ENCODE measurements around the gene PNO1. TPM values are rescaled to one million over a fixed set of nuclear protein-coding genes. Genes with fewer than 3 reads are reported as not detected.

Gene PNO1
- total and polyA plus RNA-seq, 2 experiments from 2014 or later: 14.5 to 23.3 TPM

GRCh38 chr2:68206793-68207192 is 49.1 kb downstream of the PNO1 start:
- peaks cover 4% of the 10 kb centered on the region; the same call in 1 of the 2 replicates for H4K20me1 ChIP-seq (ENCODE audit: insufficient read depth)

GRCh38 chr2:68214381-68214780 is 56.7 kb downstream of the PNO1 start:
- in situ Hi-C loops (cut with MboI): no loop called here
- 91 to 93% methylated on average over 5 of the region's 5 CpGs for WGBS, 2 experiments (ENCODE audit: low coverage in 1 of 2, low lambda C conversion rate in 2 of 2, missing lambda C conversion rate in 2 of 2)
- Histone ChIP-seq H3K27me3 (replicated peaks; ENCODE audit: insufficient read depth) (no peaks in the 10 kb centered on the region), H3K9ac (no peak overlapping the region), H3F3A (ENCODE audit: insufficient read depth) (no peaks in the 10 kb centered on the region), H3K4me1 (ENCODE audit: insufficient read depth) (peaks cover 18% of the 10 kb centered on the region), H4K20me1 (ENCODE audit: insufficient read depth) (peaks cover 14% of the 10 kb centered on the region), H3K4me3 (no peak overlapping the region), H3K9me3 (ENCODE audit: low read depth) (no peaks in the 10 kb centered on the region), H3K4me2 (ENCODE audit: unreplicated experiment) (no peak overlapping the region), H2AFZ (no peak overlapping the region), H3K79me2 (ENCODE audit: insufficient read depth) (peaks cover 100% of the 10 kb centered on the region), H3K36me3 (ENCODE audit: low read depth) (no peaks in the 10 kb centered on the region; the same call in 1 of the 2 replicates), H3K27ac (no peak overlapping the region), H3K9me2 (ENCODE audit: insufficient read depth) (no peaks in the 10 kb centered on the region)
- no peak for TF ChIP-seq EZH2 (IDR thresholded peaks at IDR 0.05; ENCODE audit: insufficient read depth, poor library complexity, severe bottlenecking)
- TF ChIP-seq EZH2phosphoT487 (IDR thresholded peaks at IDR 0.05; ENCODE audit: insufficient read depth, low read depth): no peak
- no peak for DNase-seq

More at GRCh38 chr2:68206793-68207192, 49.1 kb downstream of the PNO1 start:
- no peak for DNase-seq
- Histone ChIP-seq H3K27me3 (replicated peaks; ENCODE audit: insufficient read depth) (no peaks in the 10 kb centered on the region), H3K36me3 (ENCODE audit: low read depth) (no peaks in the 10 kb centered on the region; the same call in 1 of the 2 replicates), H3K4me3 (no peak overlapping the region), H3K9ac (no peak overlapping the region), H3K9me2 (ENCODE audit: insufficient read depth) (no peaks in the 10 kb centered on the region), H3K4me1 (ENCODE audit: insufficient read depth) (no peaks in the 10 kb centered on the region), H3F3A (ENCODE audit: insufficient read depth) (peaks cover 4% of the 10 kb centered on the region; the same call in 1 of the 2 replicates), H2AFZ (no peak overlapping the region), H3K9me3 (ENCODE audit: low read depth) (no peaks in the 10 kb centered on the region), H3K79me2 (ENCODE audit: insufficient read depth) (peaks cover 98% of the 10 kb centered on the region), H3K27ac (no peak overlapping the region), H3K4me2 (ENCODE audit: unreplicated experiment) (no peak overlapping the region)
- no peak for TF ChIP-seq EZH2phosphoT487 (IDR thresholded peaks at IDR 0.05; ENCODE audit: insufficient read depth, low read depth)
- TF ChIP-seq EZH2 (IDR thresholded peaks at IDR 0.05; ENCODE audit: insufficient read depth, poor library complexity, severe bottlenecking): no peak
- in situ Hi-C loops (cut with MboI): no loop called here

GRCh38 chr2:68216454-68217310 is 59.0 kb downstream of the PNO1 start:
- Histone ChIP-seq H3K4me2 (ENCODE audit: unreplicated experiment) (peak overlapping the region; percentile 40), H3K27me3 (replicated peaks; ENCODE audit: insufficient read depth) (no peaks in the 10 kb centered on the region), H3F3A (ENCODE audit: insufficient read depth) (no peaks in the 10 kb centered on the region), H4K20me1 (ENCODE audit: insufficient read depth) (peaks cover 14% of the 10 kb centered on the region), H3K4me3 (no peak overlapping the region), H3K79me2 (ENCODE audit: insufficient read depth) (peaks cover 100% of the 10 kb centered on the region), H3K9me2 (ENCODE audit: insufficient read depth) (no peaks in the 10 kb centered on the region), H2AFZ (no peak overlapping the region), H3K36me3 (ENCODE audit: low read depth) (no peaks in the 10 kb centered on the region), H3K27ac (peak overlapping the region; percentile 21), H3K9ac (no peak overlapping the region), H3K9me3 (ENCODE audit: low read depth) (no peaks in the 10 kb centered on the region), H3K4me1 (ENCODE audit: insufficient read depth) (peaks cover 18% of the 10 kb centered on the region)
- TF ChIP-seq EZH2 (IDR thresholded peaks at IDR 0.05; ENCODE audit: insufficient read depth, poor library complexity, severe bottlenecking) (no peak), EZH2phosphoT487 (IDR thresholded peaks at IDR 0.05; ENCODE audit: insufficient read depth, low read depth) (no peak)
- in situ Hi-C loops (cut with MboI): no loop called here
- WGBS, 2 experiments (ENCODE audit: low coverage in 1 of 2, low lambda C conversion rate in 2 of 2, missing lambda C conversion rate in 2 of 2): 29 to 30% methylated on average over 2 of the region's 2 CpGs
- peak; percentile 58 for DNase-seq

- Histone ChIP-seq H3K9me3 (ENCODE audit: low read depth) (no peaks in the 10 kb centered on the region), H3K4me1 (ENCODE audit: insufficient read depth) (peaks cover 18% of the 10 kb centered on the region), H3K9me2 (ENCODE audit: insufficient read depth) (no peaks in the 10 kb centered on the region), H2AFZ (no peak overlapping the region), H3K27ac (no peak overlapping the region), H3F3A (ENCODE audit: insufficient read depth) (0 out of 2 replicates have a peak, but pooled peaks cover 8% of the 10 kb centered on the region), H3K9ac (no peak overlapping the region), H4K20me1 (ENCODE audit: insufficient read depth) (peaks cover 13% of the 10 kb centered on the region), H3K4me3 (no peak overlapping the region), H3K36me3 (ENCODE audit: low read depth) (no peaks in the 10 kb centered on the region), H3K4me2 (ENCODE audit: unreplicated experiment) (no peak overlapping the region), H3K27me3 (replicated peaks; ENCODE audit: insufficient read depth) (no peaks in the 10 kb centered on the region), H3K79me2 (ENCODE audit: insufficient read depth) (peaks cover 100% of the 10 kb centered on the region)
- DNase-seq: no peak
- TF ChIP-seq EZH2 (IDR thresholded peaks at IDR 0.05; ENCODE audit: insufficient read depth, poor library complexity, severe bottlenecking) (no peak), EZH2phosphoT487 (IDR thresholded peaks at IDR 0.05; ENCODE audit: insufficient read depth, low read depth) (no peak)
- in situ Hi-C loops (cut with MboI): no loop called here
- 68 to 77% methylated on average over 3 of the region's 3 CpGs for WGBS, 2 experiments (ENCODE audit: low coverage in 1 of 2, low lambda C conversion rate in 2 of 2, missing lambda C conversion rate in 2 of 2)
Observed at GRCh38 chr2:68217729-68218128, 60.0 kb downstream of the PNO1 start.
